ENCODE results near the gene GDI1. TPM values are rescaled to one million over a fixed set of nuclear protein-coding genes. Genes with fewer than 3 reads are reported as not detected.
A peak's percentile ranks its signal among the peaks of the same experiment; 100 is the strongest.

Gene GDI1
- total and polyA plus RNA-seq, 9 of the 15 experiments (the other 6 are each of a cell fraction or from before 2014, with no cell fraction given) = 0.97 to 82.6 (median 37.5) TPM

DNA sequence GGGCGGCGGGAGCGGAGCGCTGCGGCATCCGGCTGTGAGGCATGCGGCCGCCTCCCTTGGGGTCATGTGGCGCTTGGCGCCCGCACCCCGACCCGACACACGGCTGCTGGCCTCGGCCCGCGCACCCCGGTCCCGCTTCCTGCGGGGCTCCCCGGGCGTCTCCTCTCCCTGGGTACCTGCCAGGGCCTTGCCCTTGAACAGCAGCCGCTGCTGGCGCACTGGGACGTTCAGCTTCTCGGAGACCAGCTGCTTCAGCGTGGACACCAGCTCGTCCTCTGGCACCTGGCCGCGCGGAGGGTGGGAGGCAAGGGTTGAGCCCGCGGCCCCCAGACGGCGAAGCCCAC is 49.1 kb downstream of the GDI1 start:
- Histone ChIP-seq H3K4me1 (replicated peaks in 1 of 2; ENCODE audit: control insufficient read depth in 2 of 2, insufficient read depth in 2 of 2, low read length in 2 of 2) (peaks cover 44 to 87% of the 10 kb centered on the region in 2 experiments), H2AFZ (ENCODE audit: low read depth, low read length) (no peak overlapping the region), H3K27me3 (ENCODE audit: control insufficient read depth in 2 of 2, insufficient read depth in 2 of 2, low read length in 2 of 2) (no peaks in the 10 kb centered on the region), H3K9me3 (replicated peaks; ENCODE audit: control insufficient read depth, insufficient read depth, low read depth, low read length) (no peaks in the 10 kb centered on the region), H3K4me2 (ENCODE audit: insufficient read depth, low read length) (peak overlapping the region; percentile 91), H3K36me3 (ENCODE audit: control insufficient read depth, insufficient read depth, low read length) (peaks cover 50% of the 10 kb centered on the region), H3K9me1 (ENCODE audit: control insufficient read depth, insufficient read depth, low read length) (no peaks in the 10 kb centered on the region), H3K4me3 (peak overlapping the region; percentile 83), H3K9ac (ENCODE audit: insufficient read depth in 1 of 2, low read depth in 2 of 2, low read length in 2 of 2) (peak overlapping the region; percentile 84 to 97), H4K20me1 (replicated peaks; ENCODE audit: control insufficient read depth, insufficient read depth, low read length) (peaks cover 7% of the 10 kb centered on the region; the same call in 1 of the 2 replicates), H3K79me2 (ENCODE audit: control insufficient read depth, insufficient read depth, low read length) (peaks cover 67% of the 10 kb centered on the region), H3K27ac (ENCODE audit: extremely low read depth, low read depth, low read length) (peak overlapping the region; percentile 87)
- no TSS peak for BruUV-seq (replicated peaks)
- WGBS (ENCODE audit: insufficient coverage, low coverage, missing lambda C conversion rate) = 2% methylated on average over 17 of the region's 35 CpGs
- POLR2A ChIA-PET = interaction anchor here (0.7 to 2.1 kb wide), 4 partner anchors 9 to 88 kb away, joined by 3 to 10 read pairs (median 6); partner anchors contain the start of gene RPL10
- FAIRE-seq (no peak), ATAC-seq (peak; percentile 1; the same call in 1 of the 3 replicates), DNase-seq (ENCODE audit: extremely low read depth in 1 of 4, low spot score in 3 of 4) (peak in 2 of 4 experiments; percentile 27 to 35)
- in situ Hi-C loops (cut with MboI) (no loop called here), intact Hi-C loops (cut with micrococcal nuclease) (loop anchor here (5.0 kb wide), 1 partner anchor 89 kb away; the partner anchor contains the start of gene RPL10)
- CTCF ChIA-PET (ENCODE audit: low intra/inter-chr PET ratio) = no interaction called here
- TF ChIP-seq, protein P1, sequence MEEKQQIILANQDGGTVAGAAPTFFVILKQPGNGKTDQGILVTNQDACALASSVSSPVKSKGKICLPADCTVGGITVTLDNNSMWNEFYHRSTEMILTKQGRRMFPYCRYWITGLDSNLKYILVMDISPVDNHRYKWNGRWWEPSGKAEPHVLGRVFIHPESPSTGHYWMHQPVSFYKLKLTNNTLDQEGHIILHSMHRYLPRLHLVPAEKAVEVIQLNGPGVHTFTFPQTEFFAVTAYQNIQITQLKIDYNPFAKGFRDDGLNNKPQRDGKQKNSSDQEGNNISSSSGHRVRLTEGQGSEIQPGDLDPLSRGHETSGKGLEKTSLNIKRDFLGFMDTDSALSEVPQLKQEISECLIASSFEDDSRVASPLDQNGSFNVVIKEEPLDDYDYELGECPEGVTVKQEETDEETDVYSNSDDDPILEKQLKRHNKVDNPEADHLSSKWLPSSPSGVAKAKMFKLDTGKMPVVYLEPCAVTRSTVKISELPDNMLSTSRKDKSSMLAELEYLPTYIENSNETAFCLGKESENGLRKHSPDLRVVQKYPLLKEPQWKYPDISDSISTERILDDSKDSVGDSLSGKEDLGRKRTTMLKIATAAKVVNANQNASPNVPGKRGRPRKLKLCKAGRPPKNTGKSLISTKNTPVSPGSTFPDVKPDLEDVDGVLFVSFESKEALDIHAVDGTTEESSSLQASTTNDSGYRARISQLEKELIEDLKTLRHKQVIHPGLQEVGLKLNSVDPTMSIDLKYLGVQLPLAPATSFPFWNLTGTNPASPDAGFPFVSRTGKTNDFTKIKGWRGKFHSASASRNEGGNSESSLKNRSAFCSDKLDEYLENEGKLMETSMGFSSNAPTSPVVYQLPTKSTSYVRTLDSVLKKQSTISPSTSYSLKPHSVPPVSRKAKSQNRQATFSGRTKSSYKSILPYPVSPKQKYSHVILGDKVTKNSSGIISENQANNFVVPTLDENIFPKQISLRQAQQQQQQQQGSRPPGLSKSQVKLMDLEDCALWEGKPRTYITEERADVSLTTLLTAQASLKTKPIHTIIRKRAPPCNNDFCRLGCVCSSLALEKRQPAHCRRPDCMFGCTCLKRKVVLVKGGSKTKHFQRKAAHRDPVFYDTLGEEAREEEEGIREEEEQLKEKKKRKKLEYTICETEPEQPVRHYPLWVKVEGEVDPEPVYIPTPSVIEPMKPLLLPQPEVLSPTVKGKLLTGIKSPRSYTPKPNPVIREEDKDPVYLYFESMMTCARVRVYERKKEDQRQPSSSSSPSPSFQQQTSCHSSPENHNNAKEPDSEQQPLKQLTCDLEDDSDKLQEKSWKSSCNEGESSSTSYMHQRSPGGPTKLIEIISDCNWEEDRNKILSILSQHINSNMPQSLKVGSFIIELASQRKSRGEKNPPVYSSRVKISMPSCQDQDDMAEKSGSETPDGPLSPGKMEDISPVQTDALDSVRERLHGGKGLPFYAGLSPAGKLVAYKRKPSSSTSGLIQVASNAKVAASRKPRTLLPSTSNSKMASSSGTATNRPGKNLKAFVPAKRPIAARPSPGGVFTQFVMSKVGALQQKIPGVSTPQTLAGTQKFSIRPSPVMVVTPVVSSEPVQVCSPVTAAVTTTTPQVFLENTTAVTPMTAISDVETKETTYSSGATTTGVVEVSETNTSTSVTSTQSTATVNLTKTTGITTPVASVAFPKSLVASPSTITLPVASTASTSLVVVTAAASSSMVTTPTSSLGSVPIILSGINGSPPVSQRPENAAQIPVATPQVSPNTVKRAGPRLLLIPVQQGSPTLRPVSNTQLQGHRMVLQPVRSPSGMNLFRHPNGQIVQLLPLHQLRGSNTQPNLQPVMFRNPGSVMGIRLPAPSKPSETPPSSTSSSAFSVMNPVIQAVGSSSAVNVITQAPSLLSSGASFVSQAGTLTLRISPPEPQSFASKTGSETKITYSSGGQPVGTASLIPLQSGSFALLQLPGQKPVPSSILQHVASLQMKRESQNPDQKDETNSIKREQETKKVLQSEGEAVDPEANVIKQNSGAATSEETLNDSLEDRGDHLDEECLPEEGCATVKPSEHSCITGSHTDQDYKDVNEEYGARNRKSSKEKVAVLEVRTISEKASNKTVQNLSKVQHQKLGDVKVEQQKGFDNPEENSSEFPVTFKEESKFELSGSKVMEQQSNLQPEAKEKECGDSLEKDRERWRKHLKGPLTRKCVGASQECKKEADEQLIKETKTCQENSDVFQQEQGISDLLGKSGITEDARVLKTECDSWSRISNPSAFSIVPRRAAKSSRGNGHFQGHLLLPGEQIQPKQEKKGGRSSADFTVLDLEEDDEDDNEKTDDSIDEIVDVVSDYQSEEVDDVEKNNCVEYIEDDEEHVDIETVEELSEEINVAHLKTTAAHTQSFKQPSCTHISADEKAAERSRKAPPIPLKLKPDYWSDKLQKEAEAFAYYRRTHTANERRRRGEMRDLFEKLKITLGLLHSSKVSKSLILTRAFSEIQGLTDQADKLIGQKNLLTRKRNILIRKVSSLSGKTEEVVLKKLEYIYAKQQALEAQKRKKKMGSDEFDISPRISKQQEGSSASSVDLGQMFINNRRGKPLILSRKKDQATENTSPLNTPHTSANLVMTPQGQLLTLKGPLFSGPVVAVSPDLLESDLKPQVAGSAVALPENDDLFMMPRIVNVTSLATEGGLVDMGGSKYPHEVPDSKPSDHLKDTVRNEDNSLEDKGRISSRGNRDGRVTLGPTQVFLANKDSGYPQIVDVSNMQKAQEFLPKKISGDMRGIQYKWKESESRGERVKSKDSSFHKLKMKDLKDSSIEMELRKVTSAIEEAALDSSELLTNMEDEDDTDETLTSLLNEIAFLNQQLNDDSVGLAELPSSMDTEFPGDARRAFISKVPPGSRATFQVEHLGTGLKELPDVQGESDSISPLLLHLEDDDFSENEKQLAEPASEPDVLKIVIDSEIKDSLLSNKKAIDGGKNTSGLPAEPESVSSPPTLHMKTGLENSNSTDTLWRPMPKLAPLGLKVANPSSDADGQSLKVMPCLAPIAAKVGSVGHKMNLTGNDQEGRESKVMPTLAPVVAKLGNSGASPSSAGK (IDR thresholded peaks at IDR 0.05) = peak; percentile 81
- TF ChIP-seq, protein P2, sequence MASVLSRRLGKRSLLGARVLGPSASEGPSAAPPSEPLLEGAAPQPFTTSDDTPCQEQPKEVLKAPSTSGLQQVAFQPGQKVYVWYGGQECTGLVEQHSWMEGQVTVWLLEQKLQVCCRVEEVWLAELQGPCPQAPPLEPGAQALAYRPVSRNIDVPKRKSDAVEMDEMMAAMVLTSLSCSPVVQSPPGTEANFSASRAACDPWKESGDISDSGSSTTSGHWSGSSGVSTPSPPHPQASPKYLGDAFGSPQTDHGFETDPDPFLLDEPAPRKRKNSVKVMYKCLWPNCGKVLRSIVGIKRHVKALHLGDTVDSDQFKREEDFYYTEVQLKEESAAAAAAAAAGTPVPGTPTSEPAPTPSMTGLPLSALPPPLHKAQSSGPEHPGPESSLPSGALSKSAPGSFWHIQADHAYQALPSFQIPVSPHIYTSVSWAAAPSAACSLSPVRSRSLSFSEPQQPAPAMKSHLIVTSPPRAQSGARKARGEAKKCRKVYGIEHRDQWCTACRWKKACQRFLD (CRISPR knock-in tag; IDR thresholded peaks at IDR 0.05) = 0 out of 2 replicates have a peak, but pooled peaks have one; percentile 24
- TF ChIP-seq, protein P3, sequence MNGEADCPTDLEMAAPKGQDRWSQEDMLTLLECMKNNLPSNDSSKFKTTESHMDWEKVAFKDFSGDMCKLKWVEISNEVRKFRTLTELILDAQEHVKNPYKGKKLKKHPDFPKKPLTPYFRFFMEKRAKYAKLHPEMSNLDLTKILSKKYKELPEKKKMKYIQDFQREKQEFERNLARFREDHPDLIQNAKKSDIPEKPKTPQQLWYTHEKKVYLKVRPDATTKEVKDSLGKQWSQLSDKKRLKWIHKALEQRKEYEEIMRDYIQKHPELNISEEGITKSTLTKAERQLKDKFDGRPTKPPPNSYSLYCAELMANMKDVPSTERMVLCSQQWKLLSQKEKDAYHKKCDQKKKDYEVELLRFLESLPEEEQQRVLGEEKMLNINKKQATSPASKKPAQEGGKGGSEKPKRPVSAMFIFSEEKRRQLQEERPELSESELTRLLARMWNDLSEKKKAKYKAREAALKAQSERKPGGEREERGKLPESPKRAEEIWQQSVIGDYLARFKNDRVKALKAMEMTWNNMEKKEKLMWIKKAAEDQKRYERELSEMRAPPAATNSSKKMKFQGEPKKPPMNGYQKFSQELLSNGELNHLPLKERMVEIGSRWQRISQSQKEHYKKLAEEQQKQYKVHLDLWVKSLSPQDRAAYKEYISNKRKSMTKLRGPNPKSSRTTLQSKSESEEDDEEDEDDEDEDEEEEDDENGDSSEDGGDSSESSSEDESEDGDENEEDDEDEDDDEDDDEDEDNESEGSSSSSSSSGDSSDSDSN (IDR thresholded peaks at IDR 0.05; ENCODE audit: borderline replicate concordance in 1 of 2, low read depth in 2 of 2, low read length in 2 of 2) = 0 out of 4 replicates have a peak, but pooled peaks of 1 of the 2 experiments have one; percentile 64
